Measurements from ENCODE around the gene OR51A2. TPM values are rescaled to one million over a fixed set of nuclear protein-coding genes. Genes with fewer than 3 reads are reported as not detected.
"Not testable (repeated sequence)": the region's sequence is repeated elsewhere in the genome, so short reads cannot be mapped to it uniquely, and the experiment has no call there.

OR51A2 gene, protein sequence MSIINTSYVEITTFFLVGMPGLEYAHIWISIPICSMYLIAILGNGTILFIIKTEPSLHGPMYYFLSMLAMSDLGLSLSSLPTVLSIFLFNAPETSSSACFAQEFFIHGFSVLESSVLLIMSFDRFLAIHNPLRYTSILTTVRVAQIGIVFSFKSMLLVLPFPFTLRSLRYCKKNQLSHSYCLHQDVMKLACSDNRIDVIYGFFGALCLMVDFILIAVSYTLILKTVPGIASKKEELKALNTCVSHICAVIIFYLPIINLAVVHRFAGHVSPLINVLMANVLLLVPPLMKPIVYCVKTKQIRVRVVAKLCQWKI
- not detected in 2 replicates for total RNA-seq

DNA sequence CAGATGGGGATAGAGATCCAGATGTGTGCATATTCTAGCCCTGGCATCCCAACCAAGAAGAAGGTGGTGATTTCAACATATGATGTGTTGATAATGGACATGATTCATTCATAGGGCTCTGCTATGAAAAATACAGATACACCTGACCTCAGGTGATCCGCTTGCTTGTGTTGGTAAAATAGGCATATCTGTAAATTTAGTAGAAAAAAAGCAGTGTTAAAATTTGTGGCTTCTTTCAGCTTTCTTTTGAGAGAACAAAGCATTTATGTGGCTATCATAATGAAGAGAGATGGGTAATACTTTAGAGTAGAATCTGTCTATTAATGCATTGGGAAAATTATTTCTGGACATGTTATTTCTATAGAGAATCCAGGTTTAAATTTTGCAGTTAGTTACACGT lies at the start of gene OR51A2:
OR51A2 (minus strand) TSS at position 101 of the 400 bp plus-strand sequence; CDS start at position 101, 0 bp downstream.
- not testable (repeated sequence) for H3K27me3 Mint-ChIP-seq (ENCODE audit: insufficient read depth); H3K4me3 Mint-ChIP-seq

DNA sequence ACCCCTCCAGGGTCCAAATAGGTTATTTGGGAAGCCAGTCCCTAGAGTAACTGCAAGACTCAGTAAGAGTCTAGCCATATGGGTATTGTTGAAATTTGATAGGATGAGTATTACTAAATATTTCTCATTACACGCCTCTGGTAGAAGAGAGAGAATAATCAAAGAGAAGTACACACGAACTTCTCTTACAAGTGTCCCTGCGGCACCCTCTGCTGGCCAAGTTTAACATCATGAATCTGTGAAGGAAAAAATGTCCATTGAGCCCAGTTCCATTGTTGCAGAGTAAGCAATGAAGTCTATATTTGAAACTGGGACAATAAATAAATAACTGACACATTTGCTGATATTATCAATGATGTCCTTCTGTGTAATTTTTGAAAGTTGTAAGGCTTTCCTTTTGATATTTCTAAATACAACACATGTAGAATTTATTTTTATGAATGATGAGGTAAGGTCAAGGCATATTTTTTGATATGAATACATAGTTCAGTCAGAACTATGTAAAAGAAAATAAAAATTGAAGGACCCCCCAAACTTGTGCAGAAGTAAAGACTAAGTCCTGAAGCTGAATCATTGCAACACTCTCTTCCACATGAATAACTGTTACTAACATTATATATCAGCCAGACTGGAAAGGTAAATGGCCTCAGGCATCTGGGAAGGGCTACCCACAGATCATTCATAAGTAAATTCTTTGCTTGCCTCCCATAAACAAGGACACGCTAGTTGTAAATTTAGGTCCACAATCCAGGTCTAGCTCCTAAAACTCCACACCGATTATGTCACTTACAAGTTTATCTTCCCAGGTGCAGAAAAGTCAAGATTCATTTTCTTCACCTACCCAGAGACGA lies 49.1 kb upstream of the OR51A2 start:
- no peak for DNase-seq (ENCODE audit: low spot score)
- H3K27me3 Mint-ChIP-seq (ENCODE audit: insufficient read depth): no peaks in the 10 kb centered on the region
- H3K27ac Mint-ChIP-seq: no peak overlapping the region
- H3K9me3 Mint-ChIP-seq: no peaks in the 10 kb centered on the region
- intact Hi-C loops (cut with micrococcal nuclease): loop anchor here (1.0 to 2.0 kb wide), 2 partner anchors 367 to 378 kb away; partner anchors contain the start of gene OR51D1
- H3K36me3 Mint-ChIP-seq (ENCODE audit: low read depth): no peaks in the 10 kb centered on the region
- H3K4me1 Mint-ChIP-seq (ENCODE audit: low read depth): no peaks in the 10 kb centered on the region
- no peak overlapping the region for H3K4me3 Mint-ChIP-seq

More for the DNA sequence above, at the start of gene OR51A2:
- H3K9me3 Mint-ChIP-seq; H3K36me3 Mint-ChIP-seq (ENCODE audit: low read depth); H3K4me1 Mint-ChIP-seq (ENCODE audit: low read depth); DNase-seq (ENCODE audit: low spot score); H3K27ac Mint-ChIP-seq: not testable (repeated sequence)
- intact Hi-C loops (cut with micrococcal nuclease): loop anchor here (1.0 kb wide), 1 partner anchor 10 kb away; no protein-coding TSS in a partner anchor

DNA sequence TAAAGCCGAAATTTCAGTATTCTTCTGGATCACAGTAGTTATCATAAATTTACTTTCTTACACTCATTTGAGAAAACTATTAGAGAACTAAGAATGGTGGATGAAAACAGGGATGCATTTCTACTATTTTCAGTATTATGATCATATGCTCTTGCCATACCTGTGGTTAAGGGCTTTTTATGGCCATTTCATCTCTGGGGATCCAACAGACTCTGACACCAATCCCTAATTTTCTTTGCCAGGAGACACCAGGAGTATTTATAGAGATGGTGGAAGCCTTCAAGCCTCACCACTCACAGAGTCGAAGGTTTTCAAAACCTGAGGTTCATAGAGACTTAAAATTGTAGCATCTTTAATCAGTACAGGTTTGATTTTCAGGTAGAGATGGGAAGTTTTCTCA lies 39.0 kb upstream of the OR51A2 start, which contains the start of gene OR51L1:
OR51L1 (plus strand) TSS at position 301 of the 400 bp plus-strand sequence. CDS start 4,132 bp downstream, outside the sequence.
- H3K36me3 Mint-ChIP-seq (ENCODE audit: low read depth): no peaks in the 10 kb centered on the region
- intact Hi-C loops (cut with micrococcal nuclease): no loop called here
- H3K4me1 Mint-ChIP-seq (ENCODE audit: low read depth): no peaks in the 10 kb centered on the region
- no peaks in the 10 kb centered on the region for H3K9me3 Mint-ChIP-seq
- no peak within 1 kb of the TSS for H3K27ac Mint-ChIP-seq
- H3K27me3 Mint-ChIP-seq (ENCODE audit: insufficient read depth): peaks cover 3% of the 10 kb centered on the region
- H3K4me3 Mint-ChIP-seq: no peak within 1 kb of the TSS
- DNase-seq (ENCODE audit: low spot score): no peak

DNA sequence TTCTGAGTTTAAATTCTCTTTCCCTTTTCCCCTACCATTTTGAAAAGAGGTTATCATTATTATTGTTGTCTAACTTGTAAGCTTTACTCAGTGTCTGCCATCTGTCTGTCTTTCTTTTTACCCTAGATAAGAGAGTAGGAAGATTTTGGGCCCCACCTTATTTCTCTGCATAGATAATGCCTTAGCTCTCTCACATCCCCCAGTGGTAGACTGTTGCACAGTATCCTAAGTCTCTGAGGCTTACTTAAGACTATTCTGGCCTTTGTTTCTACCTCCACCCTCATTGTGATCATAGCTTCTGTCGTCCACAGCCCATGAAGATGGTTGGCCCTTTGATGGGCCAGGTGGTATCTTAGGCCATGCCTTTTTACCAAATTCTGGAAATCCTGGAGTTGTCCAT lies 35.5 kb upstream of the OR51A2 start:
- no peaks in the 10 kb centered on the region for H3K36me3 Mint-ChIP-seq (ENCODE audit: low read depth)
- peaks cover 3% of the 10 kb centered on the region for H3K27me3 Mint-ChIP-seq (ENCODE audit: insufficient read depth)
- no peaks in the 10 kb centered on the region for H3K4me1 Mint-ChIP-seq (ENCODE audit: low read depth)
- H3K27ac Mint-ChIP-seq: no peak overlapping the region
- DNase-seq (ENCODE audit: low spot score): no peak
- H3K9me3 Mint-ChIP-seq: no peaks in the 10 kb centered on the region
- no peak overlapping the region for H3K4me3 Mint-ChIP-seq
- intact Hi-C loops (cut with micrococcal nuclease): no loop called here

DNA sequence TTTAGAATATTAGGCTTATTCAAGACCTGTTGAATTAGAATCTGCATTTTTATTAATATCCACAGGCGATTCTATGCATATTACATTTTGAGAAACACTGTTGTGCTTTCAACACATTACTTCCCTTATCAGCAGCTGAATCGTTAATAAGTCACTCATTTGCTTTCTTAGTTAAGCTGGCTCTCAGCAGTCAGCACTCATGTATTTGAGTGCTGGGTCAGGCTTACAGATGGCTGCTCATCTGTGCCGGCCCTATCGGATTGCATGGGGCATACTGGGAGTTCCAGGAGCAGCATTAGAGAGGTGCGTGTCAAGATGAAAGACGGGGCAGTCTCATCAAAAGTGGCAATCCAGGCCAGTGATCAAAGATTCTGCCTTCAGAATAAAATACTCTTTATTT lies 28.3 kb upstream of the OR51A2 start:
- Mint-ChIP-seq H3K36me3 (ENCODE audit: low read depth) (no peaks in the 10 kb centered on the region), H3K27ac (no peak overlapping the region), H3K4me1 (ENCODE audit: low read depth) (no peaks in the 10 kb centered on the region), H3K9me3 (no peaks in the 10 kb centered on the region), H3K4me3 (no peak overlapping the region), H3K27me3 (ENCODE audit: insufficient read depth) (no peaks in the 10 kb centered on the region)
- intact Hi-C loops (cut with micrococcal nuclease): no loop called here
- no peak for DNase-seq (ENCODE audit: low spot score)

DNA sequence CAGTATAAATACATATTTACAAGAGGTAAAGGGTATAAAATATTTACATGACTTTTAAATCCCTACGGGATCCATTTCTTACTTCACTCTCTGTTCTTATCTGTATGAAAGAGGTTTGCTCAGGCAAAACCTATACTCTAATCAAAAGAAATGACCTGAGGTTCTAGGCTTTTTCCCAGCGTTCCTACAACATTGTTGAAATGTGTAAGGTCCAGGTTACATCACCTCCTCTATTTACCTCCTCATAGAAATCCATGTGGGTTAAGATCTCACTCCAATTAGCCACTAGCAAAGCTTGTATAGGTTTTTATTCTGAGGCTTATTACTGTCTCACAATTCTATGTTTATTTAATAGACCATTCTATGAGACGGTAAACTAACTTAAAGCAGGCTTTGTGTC lies 27.2 kb upstream of the OR51A2 start:
- Mint-ChIP-seq H3K4me1 (ENCODE audit: low read depth) (no peaks in the 10 kb centered on the region), H3K36me3 (ENCODE audit: low read depth) (no peaks in the 10 kb centered on the region), H3K27me3 (ENCODE audit: insufficient read depth) (no peaks in the 10 kb centered on the region), H3K4me3 (no peak overlapping the region), H3K27ac (no peak overlapping the region), H3K9me3 (no peaks in the 10 kb centered on the region)
- intact Hi-C loops (cut with micrococcal nuclease): no loop called here
- DNase-seq (ENCODE audit: low spot score): no peak

DNA sequence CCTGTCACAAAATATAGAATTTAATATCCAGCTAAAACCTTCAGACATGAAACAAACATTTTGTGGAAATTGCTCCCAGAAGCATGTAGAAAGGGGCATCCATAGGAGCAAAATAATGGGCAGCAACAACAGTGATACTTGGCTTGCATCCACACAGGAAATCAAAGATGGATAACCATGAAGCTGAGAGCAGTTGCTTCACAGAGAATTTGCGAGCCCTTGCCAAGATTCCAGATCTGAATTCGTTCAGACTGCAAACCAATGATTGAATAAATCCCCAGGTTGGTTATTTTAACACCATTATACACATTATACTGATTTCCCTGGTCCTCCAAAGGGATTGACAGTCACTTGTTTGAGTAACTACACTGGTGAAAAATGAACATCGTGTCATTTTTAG lies 23.5 kb upstream of the OR51A2 start:
- Mint-ChIP-seq H3K4me3 (no peak overlapping the region), H3K27me3 (ENCODE audit: insufficient read depth) (no peaks in the 10 kb centered on the region), H3K36me3 (ENCODE audit: low read depth) (no peaks in the 10 kb centered on the region), H3K9me3 (no peaks in the 10 kb centered on the region), H3K27ac (no peak overlapping the region), H3K4me1 (ENCODE audit: low read depth) (no peaks in the 10 kb centered on the region)
- DNase-seq (ENCODE audit: low spot score): no peak
- intact Hi-C loops (cut with micrococcal nuclease): no loop called here

DNA sequence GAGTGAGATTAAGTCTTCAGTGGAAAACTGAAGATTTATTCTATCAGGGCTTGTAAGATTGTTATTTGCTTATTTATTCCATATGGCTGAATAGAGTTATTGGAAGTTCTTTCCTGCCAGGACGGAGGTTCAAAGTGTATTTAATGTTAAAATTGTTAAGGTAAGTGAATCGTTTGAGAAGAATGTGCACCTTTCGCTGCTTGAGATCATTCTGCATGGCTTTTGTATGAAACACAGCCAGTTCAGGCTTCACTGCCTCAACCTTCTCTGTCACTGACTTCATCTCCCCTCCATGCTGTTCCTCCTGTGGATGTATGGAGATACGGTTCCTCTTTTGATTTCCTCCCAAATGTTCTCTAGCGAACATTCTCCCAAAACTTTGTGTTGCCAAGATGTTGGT lies 19.9 kb upstream of the OR51A2 start:
- Mint-ChIP-seq H3K9me3 (no peaks in the 10 kb centered on the region), H3K27ac (no peak overlapping the region), H3K27me3 (ENCODE audit: insufficient read depth) (no peaks in the 10 kb centered on the region), H3K4me1 (ENCODE audit: low read depth) (no peaks in the 10 kb centered on the region), H3K36me3 (ENCODE audit: low read depth) (no peaks in the 10 kb centered on the region), H3K4me3 (no peak overlapping the region)
- DNase-seq (ENCODE audit: low spot score): no peak
- intact Hi-C loops (cut with micrococcal nuclease): no loop called here

DNA sequence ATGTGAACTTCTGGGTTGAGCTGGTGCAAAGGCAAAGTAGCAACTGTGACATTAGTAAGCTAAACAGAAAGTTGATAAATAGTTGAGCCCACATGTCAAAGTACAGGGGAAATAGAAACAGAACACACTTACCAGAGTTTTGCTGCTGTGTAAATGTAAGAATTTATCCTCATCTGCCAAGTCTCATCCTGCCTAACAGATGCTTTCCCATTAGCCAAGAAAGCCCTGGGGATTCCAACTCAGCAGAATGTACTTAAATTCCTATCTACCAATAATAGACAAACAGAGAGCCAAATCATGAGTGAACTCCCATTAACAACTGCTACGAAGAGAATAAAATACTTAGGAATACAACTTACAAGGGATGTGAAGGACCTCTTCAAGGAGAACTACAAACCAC lies 7.3 kb upstream of the OR51A2 start:
- no peak for DNase-seq (ENCODE audit: low spot score)
- intact Hi-C loops (cut with micrococcal nuclease): no loop called here
- Mint-ChIP-seq H3K4me3 (no peak overlapping the region), H3K4me1 (ENCODE audit: low read depth) (no peaks in the 10 kb centered on the region), H3K36me3 (ENCODE audit: low read depth) (no peaks in the 10 kb centered on the region), H3K27me3 (ENCODE audit: insufficient read depth) (no peaks in the 10 kb centered on the region), H3K9me3 (no peaks in the 10 kb centered on the region), H3K27ac (no peak overlapping the region)

DNA sequence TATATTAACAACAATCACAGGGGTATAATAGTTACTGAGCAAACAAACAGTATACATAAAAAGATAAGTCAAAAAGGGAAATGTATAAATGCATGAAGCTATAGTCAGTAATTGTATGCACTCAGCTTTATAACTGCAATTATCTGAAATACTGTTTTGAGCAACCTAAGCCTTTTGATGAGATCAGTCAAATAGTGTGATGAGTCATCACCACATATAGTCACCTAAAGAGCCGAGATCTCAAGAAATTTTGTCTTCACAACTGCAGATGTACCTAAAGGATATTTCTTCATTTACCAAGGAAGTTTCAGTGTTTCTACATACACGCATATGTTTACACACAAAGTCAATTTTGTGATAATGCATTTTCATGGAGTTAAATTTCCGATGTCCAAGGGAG lies 5.4 kb upstream of the OR51A2 start:
- no peak for DNase-seq (ENCODE audit: low spot score)
- no peaks in the 10 kb centered on the region for H3K36me3 Mint-ChIP-seq (ENCODE audit: low read depth)
- H3K27ac Mint-ChIP-seq: no peak overlapping the region
- no peak overlapping the region for H3K4me3 Mint-ChIP-seq
- no peaks in the 10 kb centered on the region for H3K27me3 Mint-ChIP-seq (ENCODE audit: insufficient read depth)
- intact Hi-C loops (cut with micrococcal nuclease): no loop called here
- H3K9me3 Mint-ChIP-seq: no peaks in the 10 kb centered on the region
- no peaks in the 10 kb centered on the region for H3K4me1 Mint-ChIP-seq (ENCODE audit: low read depth)

DNA sequence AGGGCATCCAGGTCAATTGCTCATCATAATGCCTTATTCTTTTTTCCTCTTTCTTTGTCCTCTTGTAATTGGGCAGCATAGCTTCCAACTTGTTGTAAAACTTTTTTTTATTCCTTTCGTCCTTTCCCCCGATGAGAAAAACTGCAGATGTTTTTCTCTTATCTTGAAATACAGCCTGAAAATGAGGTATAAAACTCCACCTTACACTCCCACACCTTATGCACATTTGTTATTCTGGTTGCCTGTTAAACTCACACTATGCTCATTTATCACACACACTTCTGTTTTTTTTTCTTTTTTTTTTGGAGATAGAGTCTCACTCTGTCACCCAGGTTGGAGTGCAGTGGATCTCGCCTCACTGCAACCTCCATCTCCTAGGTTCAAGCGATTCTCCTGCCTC lies 1.9 kb upstream of the OR51A2 start:
- Mint-ChIP-seq H3K27ac (no peak overlapping the region), H3K4me3 (no peak overlapping the region), H3K27me3 (ENCODE audit: insufficient read depth) (no peaks in the 10 kb centered on the region), H3K4me1 (ENCODE audit: low read depth) (no peaks in the 10 kb centered on the region), H3K9me3 (no peaks in the 10 kb centered on the region), H3K36me3 (ENCODE audit: low read depth) (no peaks in the 10 kb centered on the region)
- intact Hi-C loops (cut with micrococcal nuclease): no loop called here
- no peak for DNase-seq (ENCODE audit: low spot score)

DNA sequence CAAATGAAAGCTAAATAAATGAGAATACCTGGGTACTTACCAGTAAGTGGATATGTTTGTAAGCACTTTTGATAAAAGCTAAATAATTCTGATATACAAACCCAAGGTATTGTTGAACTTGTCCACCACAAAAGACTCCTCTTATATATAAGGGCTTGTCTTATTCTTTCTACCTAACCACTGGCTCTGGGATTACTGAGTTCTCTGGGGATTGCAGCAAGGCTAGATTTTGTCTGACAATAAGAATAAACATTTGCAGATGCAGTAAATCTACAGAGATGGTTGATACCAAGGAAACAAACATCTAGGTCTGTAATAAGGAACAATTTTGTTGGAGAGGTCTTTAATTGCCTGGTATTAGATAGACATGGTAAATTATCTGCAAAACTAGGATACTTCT lies 8.0 kb downstream of the OR51A2 start, which contains the start of gene OR51A4:
OR51A4 (minus strand) TSS at position 101 of the 400 bp plus-strand sequence. CDS start 505 bp downstream, outside the sequence.
- DNase-seq (ENCODE audit: low spot score): no peak
- intact Hi-C loops (cut with micrococcal nuclease): no loop called here
- H3K4me3 Mint-ChIP-seq: no peak within 1 kb of the TSS
- H3K9me3 Mint-ChIP-seq: no peaks in the 10 kb centered on the region
- no peaks in the 10 kb centered on the region for H3K4me1 Mint-ChIP-seq (ENCODE audit: low read depth)
- H3K27ac Mint-ChIP-seq: no peak within 1 kb of the TSS
- H3K36me3 Mint-ChIP-seq (ENCODE audit: low read depth): no peaks in the 10 kb centered on the region
- H3K27me3 Mint-ChIP-seq (ENCODE audit: insufficient read depth): no peaks in the 10 kb centered on the region

DNA sequence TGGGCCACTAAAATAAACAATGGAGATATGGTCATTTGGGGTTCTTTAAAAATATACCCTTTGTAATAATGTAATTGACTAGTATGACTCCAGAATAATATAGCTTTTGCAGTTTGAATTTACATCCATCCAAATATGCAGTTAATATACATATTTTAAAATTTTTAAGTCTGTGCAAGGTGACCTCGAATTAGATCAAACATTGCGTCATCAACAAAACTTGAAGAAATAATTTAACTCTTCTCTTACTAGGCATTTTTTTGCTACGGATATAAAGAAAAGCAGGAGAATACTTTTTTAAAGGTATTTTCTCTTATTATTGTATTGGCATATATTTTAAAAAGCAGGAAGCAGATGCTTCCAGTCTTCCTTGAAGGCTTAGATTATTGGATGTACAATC lies 18.8 kb downstream of the OR51A2 start:
- H3K4me3 Mint-ChIP-seq: no peak overlapping the region

More for the DNA sequence above, 18.8 kb downstream of the OR51A2 start:
- intact Hi-C loops (cut with micrococcal nuclease): no loop called here
- Mint-ChIP-seq H3K4me1 (ENCODE audit: low read depth) (no peaks in the 10 kb centered on the region), H3K27ac (no peak overlapping the region), H3K36me3 (ENCODE audit: low read depth) (no peaks in the 10 kb centered on the region), H3K27me3 (ENCODE audit: insufficient read depth) (no peaks in the 10 kb centered on the region), H3K9me3 (no peaks in the 10 kb centered on the region)
- DNase-seq (ENCODE audit: low spot score): no peak

All from activated T-helper 1 cell treated with anti-CD3 and anti-CD28 coated beads, Interleukin-12 subunit alpha, Interleukin-12 subunit beta, Interleukin-2, Interleukin-4 antibody, amounts not matched to agents 30 ng/mL and 10 ng/mL and 1 ng/mL, durations not matched to agents 14 hours and 24 hours and 36 hours (primary cell).